Heart left ventricle (tissue), 16 donors: ENCODE data around the gene HNRNPL. TPM values are rescaled to one million over a fixed set of nuclear protein-coding genes. Genes with fewer than 3 reads are reported as not detected.

Source experiments
- ATAC-seq, 4 donors: fragments of 200-7000 bp; cut with Tn5 transposase; one replicate each; pipeline ENCODE4 v1.9.1; 2020 to 2022; ENCODE audit warnings: moderate library complexity in 4 of 4, mild to moderate bottlenecking in 3 of 4, moderate number of reproducible peaks in 1 of 4
- DNase-seq, 5 donors: peaks; one replicate each; pipeline ENCODE4 v3.0.0-alpha.2; 2020
- H3K27ac ChIP-seq, 12 donors: fragments of 200-600 bp; sonication (generic) in 4 of 12; one replicate each; pipeline versions ENCODE4 v1.5.0 to v1.8.0; 2016 to 2022; ENCODE audit warnings: mild to moderate bottlenecking in 2 of 12
- H3K27me3 ChIP-seq, 9 donors: fragments of 200-600 bp; sonication (generic) in 2 of 9; one replicate each; pipeline versions ENCODE4 v1.5.1 to v1.8.0; 2016 to 2022; ENCODE audit warnings: mild to moderate bottlenecking in 3 of 9
- H3K36me3 ChIP-seq, 9 donors: fragments of 200-600 bp; sonication (generic) in 2 of 9; one replicate each; pipeline versions ENCODE4 v1.5.0 to v1.8.0; 2018 to 2022; ENCODE audit warnings: mild to moderate bottlenecking in 2 of 9
- H3K4me1 ChIP-seq, 12 donors: fragments of 200-600 bp; sonication (generic) in 4 of 12; one replicate each; pipeline versions ENCODE4 v1.5.0 to v1.8.0; 2016 to 2022; ENCODE audit warnings: mild to moderate bottlenecking in 3 of 12
- H3K4me3 ChIP-seq, 12 donors: fragments of 200-600 bp; sonication (generic) in 4 of 12; one replicate each; pipeline versions ENCODE4 v1.5.0 to v1.8.0; 2017 to 2022; ENCODE audit warnings: mild to moderate bottlenecking in 9 of 12, moderate library complexity in 4 of 12
- H3K9me3 ChIP-seq, 12 donors: fragments of 200-600 bp; sonication (generic) in 4 of 12; one replicate each; pipeline versions ENCODE4 v1.5.0 to v1.8.0; 2016 to 2022; ENCODE audit warnings: mild to moderate bottlenecking in 1 of 12
- CTCF ChIP-seq, 12 donors: fragments of 200-600 bp; sonication (generic) in 4 of 12; IDR thresholded peaks; one replicate each; pipeline versions ENCODE4 v1.5.0 to v1.8.0; 2018 to 2022; ENCODE audit warnings: antibody characterized with exemption in 12 of 12, mild to moderate bottlenecking in 5 of 12
- POLR2A ChIP-seq, 2 donors: fragments of 450-650 bp; IDR thresholded peaks; one replicate each; pipeline ENCODE4 v1.6.1; 2017; ENCODE audit warnings: antibody characterized with exemption in 2 of 2, mild to moderate bottlenecking in 2 of 2, moderate library complexity in 2 of 2
- WGBS, 4 donors: extraction: QIAGEN DNeasy Blood & Tissue Kit in 2 of 4; methylation state at CpG; one replicate each; pipeline versions ENCODE4 v1.1.5 to v1.1.7; 2013 to 2018; 5-methylcytosine and 5-hydroxymethylcytosine counted together
- intact Hi-C, 10 donors: fragments of 100-400 bp; cut with DNase I; formaldehyde crosslinking; loops; one replicate each; pipeline versions ENCODE4 v1.11.1 to v1.14.2; 2022
- polyA plus RNA-seq, 2 donors: library from polyadenylated mRNA; stranded (reverse); fragments of 200-250 nt; gene quantifications; one replicate each; pipeline ENCODE4 v1.2.3, GENCODE V29; 2013
- total RNA-seq, 9 donors: library from RNA; depleted of rRNA in 2 of 9; stranded (reverse); fragments of >200 nt in 2 of 9; fragmentation: NEBNext Ultra II Directional in 3 of 9; extraction: Animal tissue kit (Norgen Biotek cat#: 25700) in 3 of 9; gene quantifications; one replicate each; pipeline versions ENCODE4 v1.1.0 to v1.2.4, GENCODE V29; 2016 to 2023
- donor health status: ischemic (EF 13 %, LVEDD 7.1; RV severe dilation, severe dysfunction).
- donor health status: healthy with polysubstance abuse.
- donor health status: DM: no; HTN: yes; CAD: no.
- donor health status: DM: no; HTN: no; CAD: no.
- donor health status: ischemic (EF 25% LVEDD 6.9; RV normal size, moderate dysfunction).
- donor health status: ischemic (EF 25% LVEDD 5.7; RV mildly dilated, moderate dysfunction).
- donor health status: healthy.
- donor health status: DM: yes; HTN: yes; CAD: no.
- donor health status: ischemic (EF 35%, LVEDD 5.7; RV mildly dilated, moderate dysfunction).
- donor health status: nonischemic (EF 11% LVEDD 7.7; RV severe dilation, severe dysfunction).
- donor health status: DM: yes; HTN: yes; CAD: no.
- donor health status: PGD.
- donor health status: ischemic (EF 29% LVEDD 5.4; RV normal size, mild dysfunction).
- donor health status: nonischemic (EF 23%, LVEDD 6.1; RV moderate dilation, normal function).

Gene HNRNPL
- total and polyA plus RNA-seq, 11 donors, result 93.6 to 256 (median 149) TPM

GRCh38 chr19:38845374-38846024, 4.3 kb downstream of the HNRNPL start:
- 84 to 90% (median 85%) methylated on average over 14 of the region's 14 CpGs for WGBS, 4 donors
- Histone ChIP-seq H3K36me3 (peaks cover 2 to 80% (median 73%) of the 10 kb centered on the region in 9 donors), H3K27ac (no peak overlapping the region), H3K27me3 (no peaks in the 10 kb centered on the region), H3K4me1 (peaks cover 9 to 53% (median 41%) of the 10 kb centered on the region in 12 donors), H3K4me3 (no peak overlapping the region), H3K9me3 (no peaks in the 10 kb centered on the region)
- ATAC-seq, result no peak
- no peak for TF ChIP-seq CTCF (IDR thresholded peaks at IDR 0.05)
- no peak for TF ChIP-seq POLR2A (IDR thresholded peaks at IDR 0.05)
- peak in 1 of 5 donors; percentile 5 for DNase-seq
- intact Hi-C loops, result loop anchor here in 2 of 10 donors (10.0 kb wide), 2 partner anchors 111 to 221 kb away; no protein-coding TSS in a partner anchor

- no peak for ATAC-seq
- peaks cover 2 to 94% (median 86%) of the 10 kb centered on the region in 9 donors for H3K36me3 ChIP-seq
- no peak overlapping the region for H3K27ac ChIP-seq
- TF ChIP-seq POLR2A (IDR thresholded peaks at IDR 0.05) (no peak), CTCF (IDR thresholded peaks at IDR 0.05) (no peak)
- no peak for DNase-seq
- H3K4me1 ChIP-seq, result peaks cover 9 to 53% (median 41%) of the 10 kb centered on the region in 12 donors
- intact Hi-C loops, result loop anchor here in 2 of 10 donors (10.0 kb wide), 2 partner anchors 109 to 219 kb away; no protein-coding TSS in a partner anchor
- H3K27me3 ChIP-seq, result no peaks in the 10 kb centered on the region
- no peaks in the 10 kb centered on the region for H3K9me3 ChIP-seq
- 91 to 92% (median 91%) methylated on average over 11 of the region's 11 CpGs for WGBS, 4 donors
- H3K4me3 ChIP-seq, result no peak overlapping the region
Measured at GRCh38 chr19:38844093-38844686, 5.6 kb downstream of the HNRNPL start.

- no peak overlapping the region for H3K4me3 ChIP-seq
- ATAC-seq (no peak), DNase-seq (peak in 1 of 5 donors; percentile 12)
- peaks cover 4 to 44% (median 32%) of the 10 kb centered on the region in 12 donors for H3K4me1 ChIP-seq
- intact Hi-C loops, result loop anchor here in 2 of 10 donors (10.0 kb wide), 2 partner anchors 108 to 218 kb away; no protein-coding TSS in a partner anchor
- peaks cover 2 to 100% (median 96%) of the 10 kb centered on the region in 9 donors for H3K36me3 ChIP-seq
- no peak for TF ChIP-seq CTCF (IDR thresholded peaks at IDR 0.05)
- no peak for TF ChIP-seq POLR2A (IDR thresholded peaks at IDR 0.05)
- H3K27ac ChIP-seq, result peak overlapping the region in 1 of 12 donors; percentile 37
- no peaks in the 10 kb centered on the region for H3K9me3 ChIP-seq
- no peaks in the 10 kb centered on the region for H3K27me3 ChIP-seq
- WGBS, 4 donors, result 94 to 97% (median 96%) methylated on average over 8 to 9 of the region's 9 CpGs
Measured at GRCh38 chr19:38843175-38843758, 6.5 kb downstream of the HNRNPL start.
